Endometrium (tissue), 2 donors: ENCODE results near the gene ASB1.

Experiments used
- FAIRE-seq: peaks from 2 replicates; lab custom pipeline; 2012; peaks lifted over from hg19 to GRCh38; lab: Jason Lieb, UNC
- donor health status: control.
- donor health status: control.

The ASB1 gene

GRCh38 chr2:238495422-238495821 lies 68.7 kb downstream of the ASB1 start:
- FAIRE-seq, result no peak

GRCh38 chr2:238496756-238497609 lies 70.3 kb downstream of the ASB1 start:
- no peak for FAIRE-seq

DNA sequence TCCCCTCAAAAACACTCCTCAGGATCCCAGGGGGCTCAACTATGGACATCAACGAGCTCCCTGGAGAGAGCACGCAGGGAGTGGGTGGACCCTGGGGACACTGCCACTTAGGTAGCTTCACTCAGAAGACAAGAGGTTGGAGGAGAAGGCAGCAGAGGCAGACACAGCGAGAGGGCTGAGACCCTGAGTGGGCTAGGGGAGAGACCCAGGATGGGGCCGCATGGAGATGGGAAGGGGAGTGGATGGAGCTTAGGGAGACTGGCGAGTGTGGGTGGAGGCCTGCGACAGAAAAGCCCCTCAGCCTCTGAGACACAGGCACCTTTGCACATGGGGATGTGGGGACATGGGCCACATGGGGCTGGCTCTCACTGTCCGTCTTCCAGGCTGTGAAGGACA lies 70.9 kb downstream of the ASB1 start:
- FAIRE-seq, result no peak

DNA sequence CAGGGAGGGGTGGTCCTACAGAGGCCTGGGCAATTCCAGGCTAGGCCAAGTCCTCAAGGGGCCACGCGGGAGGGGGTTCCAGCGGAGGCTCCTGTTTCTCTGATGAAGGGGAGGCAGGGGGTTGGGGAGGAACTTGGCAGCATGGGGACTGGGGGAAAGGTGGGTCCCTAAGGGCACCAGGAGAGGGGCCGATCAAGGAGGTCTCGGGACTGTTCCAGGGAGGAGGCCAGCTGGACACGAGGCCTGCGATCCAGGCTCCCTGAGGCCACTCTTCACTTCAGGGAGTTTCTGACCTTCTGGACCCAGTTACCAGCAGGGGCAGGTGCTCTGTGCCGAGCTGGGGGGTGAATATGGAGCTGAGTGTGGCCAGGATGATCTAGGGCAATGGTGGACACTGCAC lies 71.5 kb downstream of the ASB1 start:
- FAIRE-seq, result no peak

GRCh38 chr2:238498691-238499295 lies 72.1 kb downstream of the ASB1 start:
- FAIRE-seq, result no peak

GRCh38 chr2:238499731-238500580 lies 73.2 kb downstream of the ASB1 start:
- no peak for FAIRE-seq

DNA sequence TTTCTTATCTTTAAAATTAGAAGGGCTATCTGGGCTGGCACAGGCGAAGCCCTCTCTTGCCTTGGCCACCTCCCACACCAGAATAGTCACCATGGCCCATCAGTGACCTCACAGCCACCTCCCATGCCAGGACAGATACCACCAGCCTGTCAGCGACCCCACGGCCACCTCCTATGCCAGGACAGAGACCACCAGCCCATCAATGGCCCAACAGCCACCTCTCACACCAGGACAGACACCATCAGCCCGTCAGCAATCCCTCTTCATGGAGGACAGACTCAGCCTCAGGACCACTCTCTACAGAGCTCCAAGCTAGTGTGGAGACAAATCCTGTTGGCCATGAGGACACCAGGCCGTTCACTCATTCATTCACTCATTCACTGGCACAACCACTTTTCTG lies 74.6 kb downstream of the ASB1 start:
- no peak for FAIRE-seq
